Middle frontal gyrus (tissue), 1 donor: ENCODE results near the gene GRID2.

Experiments used
- DNase-seq: peaks from one replicate; pipeline ENCODE4 v3.0.0-alpha.2; 2015; ENCODE audit warnings: low spot score; ENCODE audit errors: extremely low spot score

The GRID2 gene

GRCh38 chr4:93475730-93476129 lies 1172.0 kb downstream of the GRID2 start:
- DNase-seq: no peak

DNA sequence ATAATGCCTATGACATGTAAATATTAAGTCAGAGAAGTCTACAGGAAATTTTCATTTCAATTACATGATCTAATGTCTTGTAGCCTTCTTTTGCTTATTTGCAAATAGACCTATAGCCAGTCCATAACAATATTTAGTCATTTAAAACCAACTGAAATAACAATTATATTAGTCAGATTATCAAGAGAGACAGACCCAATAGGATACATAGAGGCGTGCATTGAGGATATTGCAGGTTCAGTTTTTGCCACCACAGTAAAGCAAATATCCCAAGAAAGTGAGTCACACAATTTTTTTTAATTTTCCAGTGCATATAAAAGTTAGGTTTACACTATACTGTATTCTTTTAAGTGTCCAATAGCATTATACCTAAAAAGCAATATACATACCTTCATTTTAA lies 1175.0 kb downstream of the GRID2 start:
- no peak for DNase-seq

DNA sequence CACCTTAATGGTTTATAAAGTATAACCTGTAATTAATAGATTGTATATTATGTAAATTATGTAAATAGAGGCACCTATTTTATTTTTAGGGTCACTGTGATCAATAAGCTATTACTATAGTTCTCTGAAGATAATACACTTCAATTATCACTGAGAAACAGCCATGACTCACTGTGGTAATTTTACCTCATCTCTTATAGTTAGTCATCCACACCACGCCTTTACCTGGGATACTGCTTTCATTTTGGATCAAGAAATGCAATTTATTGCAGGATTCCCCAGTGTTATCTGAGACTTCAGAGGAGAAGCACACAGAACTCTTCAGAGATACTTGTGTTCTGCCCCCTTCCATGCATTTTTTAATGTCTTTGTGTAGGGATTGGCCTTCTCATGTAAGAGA lies 1176.7 kb downstream of the GRID2 start:
- DNase-seq: no peak

DNA sequence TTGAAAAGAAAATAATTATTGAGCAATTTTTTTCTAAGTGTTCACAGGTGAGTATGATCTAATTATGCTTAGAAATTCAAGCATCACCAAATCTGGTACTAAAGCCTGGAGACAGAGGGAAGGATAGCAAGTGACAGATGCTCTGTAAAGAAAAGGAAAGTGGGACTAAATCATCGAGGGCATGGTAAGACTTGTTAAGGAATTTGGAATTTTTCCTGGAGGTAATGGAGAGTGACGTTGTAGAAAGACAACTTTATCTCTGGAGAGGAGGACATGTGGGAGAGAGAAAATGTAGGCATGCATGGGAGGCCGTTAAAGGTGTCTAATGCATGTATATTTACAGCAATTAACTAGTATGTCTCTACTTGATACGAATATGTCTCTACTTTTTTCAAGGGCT lies 1191.6 kb downstream of the GRID2 start:
- no peak for DNase-seq

DNA sequence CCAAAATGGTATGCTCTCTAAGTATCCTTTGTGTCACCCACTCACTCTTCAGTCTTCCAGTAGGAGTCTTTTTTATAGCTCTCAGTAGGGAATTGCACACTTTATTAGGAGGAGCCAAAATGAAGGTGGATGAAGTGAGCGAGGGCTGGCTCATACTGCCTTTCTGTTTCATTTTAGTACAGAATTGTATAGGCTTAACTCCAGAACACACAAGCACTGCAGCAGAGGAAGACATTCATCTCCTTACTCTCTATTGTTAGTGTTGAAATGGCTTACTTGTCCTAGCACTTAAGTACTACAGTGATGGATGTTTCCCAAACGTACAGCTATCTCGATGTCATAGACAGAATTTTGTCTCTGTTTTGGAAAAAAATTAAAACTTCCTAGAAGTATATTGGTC lies 1197.5 kb downstream of the GRID2 start:
- DNase-seq: no peak

DNA sequence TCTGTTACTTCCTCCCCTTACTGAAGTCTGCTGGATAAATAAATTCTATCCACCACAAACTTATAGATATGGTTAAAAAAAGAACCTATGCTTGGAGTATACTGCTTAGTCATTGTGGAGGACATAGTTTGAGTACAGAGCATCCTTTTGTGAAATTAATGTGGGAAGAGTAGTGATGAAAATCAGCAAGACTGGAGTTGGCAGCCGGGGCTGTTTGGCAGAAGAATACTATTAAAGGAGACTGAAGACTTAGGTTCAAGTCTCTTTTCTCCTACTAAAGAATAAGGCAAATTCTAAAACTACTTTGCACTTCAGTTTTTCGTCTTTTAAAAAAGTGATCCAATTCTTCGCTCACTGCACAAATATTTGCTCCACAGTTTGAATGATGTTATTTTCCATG lies 1198.2 kb downstream of the GRID2 start:
- DNase-seq: no peak

DNA sequence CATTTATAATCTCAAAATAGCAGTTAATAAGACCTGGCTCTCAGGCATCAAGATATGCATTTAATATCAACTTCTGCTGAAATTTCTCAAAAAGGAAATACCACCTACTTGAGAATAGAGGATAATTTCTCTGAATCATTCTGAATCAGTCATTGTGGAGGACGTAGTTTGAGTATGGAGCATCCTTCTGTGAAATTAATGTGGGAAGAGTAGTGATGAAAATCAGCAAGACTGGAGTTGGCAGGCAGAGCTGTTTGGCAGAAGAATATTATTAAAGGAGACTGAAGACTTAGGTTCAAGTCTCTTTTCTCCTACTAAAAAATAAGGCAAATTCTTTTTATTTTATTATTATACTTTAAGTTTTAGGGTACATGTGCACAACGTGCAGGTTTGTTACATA lies 1199.2 kb downstream of the GRID2 start:
- no peak for DNase-seq

GRCh38 chr4:93513851-93514250 lies 1210.1 kb downstream of the GRID2 start:
- no peak for DNase-seq

DNA sequence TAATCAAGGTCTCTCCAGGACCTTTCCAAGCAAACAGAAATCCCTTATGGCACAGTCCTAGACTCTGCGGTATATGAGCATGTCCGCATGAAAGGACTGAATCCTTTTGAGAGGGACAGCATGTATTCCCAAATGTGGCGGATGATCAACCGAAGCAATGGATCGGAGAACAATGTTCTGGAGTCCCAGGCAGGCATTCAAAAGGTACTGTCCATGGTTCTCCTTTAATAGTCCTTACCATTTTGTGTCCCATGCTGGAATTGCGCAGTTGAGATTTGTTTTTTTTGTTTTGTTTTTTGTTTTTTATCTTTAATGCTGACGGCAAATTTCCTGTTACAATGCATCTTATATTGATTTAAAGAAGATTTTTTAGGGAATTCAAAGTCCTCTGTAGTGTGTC lies 1211.4 kb downstream of the GRID2 start:
- DNase-seq: no peak

GRCh38 chr4:93529692-93530372 lies 1226.1 kb downstream of the GRID2 start:
- no peak for DNase-seq

GRCh38 chr4:93532234-93532633 lies 1228.5 kb downstream of the GRID2 start:
- DNase-seq: no peak

- no peak for DNase-seq
Measured at GRCh38 chr4:93540562-93540961, 1236.8 kb downstream of the GRID2 start.

DNA sequence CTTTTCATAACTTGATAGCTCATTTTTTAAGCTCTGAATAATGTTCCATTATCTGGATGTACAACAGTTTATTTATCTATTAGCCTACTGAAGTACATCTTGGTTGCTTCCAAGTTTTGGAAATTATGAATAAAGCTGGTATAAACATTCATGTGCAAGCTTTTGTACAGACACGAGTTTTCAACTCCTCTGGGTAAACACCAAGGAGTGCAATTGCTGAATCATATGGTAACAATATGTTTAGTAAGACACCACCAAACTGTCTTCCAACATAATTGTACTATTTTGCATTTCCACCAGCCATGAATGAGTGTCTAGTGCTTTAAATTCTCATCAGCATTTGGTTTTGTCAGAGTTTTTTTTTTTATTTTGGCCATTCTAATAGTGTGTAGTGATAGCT lies 1258.1 kb downstream of the GRID2 start:
- no peak for DNase-seq

DNA sequence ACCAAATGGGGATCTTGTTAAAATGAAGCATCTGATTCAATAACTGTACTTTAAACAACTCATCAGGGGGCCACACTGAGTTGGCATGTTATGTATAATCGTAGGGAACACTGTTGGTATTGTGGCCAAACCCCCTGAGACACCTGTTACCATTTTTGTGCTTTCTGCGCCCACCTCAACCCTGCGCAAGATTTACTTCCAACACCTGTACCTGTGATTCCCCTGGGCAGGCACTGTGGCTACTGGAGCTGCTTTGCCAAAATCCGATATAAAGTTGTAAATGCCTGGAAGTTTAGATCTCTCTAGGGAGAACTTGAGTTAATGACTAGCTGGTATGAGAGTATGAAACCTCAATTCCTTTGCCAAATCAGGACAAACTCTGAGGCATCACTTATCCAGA lies 1265.0 kb downstream of the GRID2 start:
- DNase-seq: no peak

- DNase-seq: no peak
Measured at GRCh38 chr4:93573285-93573684, 1269.5 kb downstream of the GRID2 start.

GRCh38 chr4:93578942-93579341 lies 1275.2 kb downstream of the GRID2 start:
- no peak for DNase-seq

DNA sequence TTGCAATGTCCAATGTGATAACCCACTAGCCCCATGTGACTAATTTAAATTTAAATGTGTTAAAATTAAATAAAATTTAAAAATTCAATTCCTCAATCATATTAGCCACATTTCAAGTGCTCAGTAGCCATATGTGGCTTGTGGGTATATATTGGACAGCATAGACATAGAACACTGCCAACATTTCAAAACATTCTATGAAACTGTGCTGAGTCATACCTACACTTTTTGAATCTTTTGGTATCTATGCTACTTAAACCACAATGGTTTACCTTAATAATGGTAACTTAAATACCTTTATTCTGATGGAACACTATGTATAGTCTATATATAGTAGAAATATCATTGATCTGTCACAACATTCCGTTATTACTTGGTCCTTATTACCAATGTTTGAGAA lies 1301.4 kb downstream of the GRID2 start:
- no peak for DNase-seq

DNA sequence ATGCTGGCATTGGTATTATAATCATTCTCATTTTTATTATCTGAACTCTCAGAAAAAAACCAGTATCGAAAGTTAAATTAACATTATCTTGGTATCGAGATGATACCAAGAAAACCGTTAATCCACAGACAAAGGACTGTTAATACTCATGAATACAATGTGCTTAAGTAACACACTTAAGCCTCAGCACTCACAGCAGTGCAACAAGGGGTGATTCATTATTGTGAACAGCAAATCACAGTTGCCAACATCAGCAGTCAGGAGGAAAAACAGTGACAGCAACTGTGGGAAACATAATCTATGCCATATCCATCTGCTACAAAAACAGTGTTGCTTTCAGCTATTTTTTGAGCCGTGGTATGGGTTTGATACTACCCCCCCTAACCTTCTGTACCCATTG lies 1313.8 kb downstream of the GRID2 start:
- DNase-seq: no peak

DNA sequence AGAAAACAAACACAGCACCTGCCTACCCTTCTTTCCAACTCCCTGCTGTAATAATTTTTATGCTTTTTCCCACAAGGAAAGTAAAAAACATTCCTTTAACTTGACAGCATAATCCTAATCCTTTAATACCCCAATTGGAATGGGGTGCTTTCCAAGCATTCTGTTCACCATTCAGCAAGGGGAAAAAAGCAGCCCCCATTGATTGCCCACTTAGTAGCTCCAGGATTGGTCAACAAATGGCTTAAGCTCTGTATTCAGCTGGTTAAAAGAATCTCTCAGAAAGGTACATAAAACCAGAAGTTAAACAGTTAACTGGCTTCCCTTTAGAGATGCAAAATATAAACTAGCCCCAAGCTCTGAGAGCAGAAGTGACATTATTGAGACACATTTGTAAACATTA lies 1330.0 kb downstream of the GRID2 start:
- DNase-seq: no peak

DNA sequence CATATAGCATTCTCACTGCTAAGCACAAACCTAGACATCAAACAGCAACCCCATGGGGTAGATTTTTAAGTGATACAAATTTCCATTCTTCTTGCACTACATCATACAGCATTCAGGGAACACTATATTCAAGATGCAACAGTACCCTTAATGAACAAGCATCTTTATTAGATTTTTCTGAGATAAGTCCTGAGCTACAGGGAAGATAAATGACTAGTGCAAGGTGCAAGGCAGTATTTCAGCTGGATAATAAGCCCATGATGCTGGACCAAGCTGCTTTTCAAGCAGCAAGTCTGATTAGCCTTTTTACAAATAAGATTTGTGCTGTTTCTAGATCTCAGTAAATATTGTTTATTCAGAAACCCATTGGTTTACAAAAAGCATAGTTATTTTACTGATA lies 1332.2 kb downstream of the GRID2 start:
- no peak for DNase-seq

DNA sequence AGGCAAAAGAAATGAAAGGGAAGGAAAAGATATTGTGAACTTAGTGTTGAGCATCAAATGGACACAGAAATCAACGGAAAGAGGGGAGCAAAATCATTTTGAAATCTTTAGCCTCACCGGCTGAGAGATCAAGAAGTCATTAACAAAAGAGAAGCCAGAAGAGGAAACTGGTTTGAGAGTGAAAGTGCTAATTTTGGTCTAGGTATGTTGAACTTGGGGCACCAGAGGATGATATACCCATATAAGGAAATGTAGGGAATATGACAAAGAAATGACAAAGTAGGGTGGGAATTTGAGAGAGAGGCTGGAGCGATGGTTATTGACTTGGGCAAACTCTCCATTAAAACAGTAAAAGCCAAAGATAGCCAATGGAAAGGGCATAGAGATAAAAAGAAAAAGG lies 1341.4 kb downstream of the GRID2 start:
- no peak for DNase-seq

DNA sequence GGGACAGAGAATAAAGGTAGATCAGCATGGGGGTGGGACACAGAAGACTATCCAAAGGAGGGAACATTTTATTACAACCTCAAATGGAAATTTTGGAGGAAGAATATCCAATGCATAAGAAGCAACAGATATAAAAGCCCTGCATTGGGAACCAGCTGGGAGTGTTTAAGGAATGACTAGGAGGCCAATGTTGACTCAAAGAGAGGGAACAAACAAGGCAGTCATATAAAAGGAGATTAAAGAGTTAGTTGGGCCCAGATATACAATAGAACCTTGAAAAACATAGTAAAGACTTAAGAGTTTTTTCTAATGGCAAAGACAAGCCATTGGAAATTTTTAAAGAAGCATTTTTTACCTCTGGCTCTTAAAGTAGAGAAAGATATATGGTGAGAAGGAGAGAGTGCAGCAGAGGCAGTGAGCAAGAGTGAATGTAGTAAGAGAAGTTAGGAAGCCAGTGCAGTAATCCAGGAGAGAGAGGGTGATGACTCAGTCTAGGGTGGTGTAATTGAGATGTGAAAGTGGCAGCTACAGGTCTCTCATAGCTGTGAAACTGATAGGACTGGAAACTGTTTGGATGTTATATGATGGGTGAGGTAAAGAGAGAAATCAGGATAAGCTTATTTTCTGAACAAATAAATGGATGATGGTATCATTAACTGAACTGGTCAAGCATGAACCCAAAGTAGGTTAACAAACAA lies 1342.6 kb downstream of the GRID2 start:
- no peak for DNase-seq

DNA sequence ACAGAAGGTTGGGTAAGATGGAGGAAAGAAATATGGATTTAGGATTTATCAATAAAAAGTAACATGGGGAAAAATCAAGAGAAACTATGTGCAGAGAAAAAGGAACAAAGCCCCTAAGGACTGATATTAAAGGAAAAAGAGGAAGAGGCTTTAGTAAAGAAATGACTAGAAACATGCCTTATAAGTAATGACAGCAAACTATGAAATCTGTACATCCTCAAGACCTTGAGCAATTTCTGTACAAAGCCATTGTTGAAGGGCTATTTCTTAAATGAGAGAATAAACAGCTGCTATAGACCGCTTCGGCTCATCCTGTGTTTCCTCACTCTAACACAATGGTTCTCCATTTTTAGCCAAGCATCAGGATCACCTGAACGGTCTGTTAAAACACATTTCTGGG lies 1344.5 kb downstream of the GRID2 start:
- DNase-seq: no peak
